Keratinocyte (primary cell): ENCODE results near the gene VDAC2. TPM values are rescaled to one million over a fixed set of nuclear protein-coding genes. Genes with fewer than 3 reads are reported as not detected.

Experiments used
- DNase-seq: peaks from one replicate; pipeline ENCODE4 v3.0.0-alpha.2; 2011; ENCODE audit warnings: low read depth, missing footprints, low spot score
- FAIRE-seq: peaks from 2 replicates; lab custom pipeline; 2011; peaks lifted over from hg19 to GRCh38; lab: Jason Lieb, UNC
- H2AFZ ChIP-seq: 2 replicates; pipeline ENCODE4 v1.6.0; 2012; ENCODE audit warnings: low read length, control low read depth, inconsistent platforms; ENCODE audit not compliant: control insufficient read depth
- H3K27ac ChIP-seq: 2 replicates; pipeline ENCODE4 v1.5.1; 2011; ENCODE audit warnings: low read length; ENCODE audit not compliant: control insufficient read depth, insufficient read depth
- H3K27me3 ChIP-seq: 3 replicates; pipeline ENCODE4 v1.6.0; 2011; ENCODE audit warnings: low read length; ENCODE audit not compliant: control insufficient read depth, insufficient read depth; ENCODE audit errors: extremely low read depth
- H3K36me3 ChIP-seq, 2 experiments: 2 replicates in 1 of 2; 3 replicates in 1 of 2; pipeline ENCODE4 v1.5.1; 2011; ENCODE audit warnings: low read length in 2 of 2, mild to moderate bottlenecking in 1 of 2; ENCODE audit not compliant: control insufficient read depth in 2 of 2, insufficient read depth in 2 of 2; ENCODE audit errors: extremely low read depth in 1 of 2
- H3K4me1 ChIP-seq: 3 replicates; pipeline ENCODE4 v1.5.1; 2011; ENCODE audit warnings: low read length; ENCODE audit not compliant: control insufficient read depth, insufficient read depth; ENCODE audit errors: extremely low read depth
- H3K4me2 ChIP-seq: 3 replicates; pipeline ENCODE4 v1.6.0; 2011; ENCODE audit warnings: low read depth, low read length; ENCODE audit not compliant: control insufficient read depth, insufficient read depth; ENCODE audit errors: extremely low read depth
- H3K4me3 ChIP-seq, 3 experiments: fragments of 200-600 bp in 1 of 3; sonication (generic) in 1 of 3; 2 replicates in 2 of 3; 3 replicates in 1 of 3; pipeline ENCODE4 v1.5.1; 2011 to 2016; ENCODE audit warnings: low read length in 3 of 3, mild to moderate bottlenecking in 3 of 3, control low read depth in 2 of 3, inconsistent platforms in 1 of 3, low read depth in 1 of 3, mixed read lengths in 1 of 3, mixed run types in 1 of 3, moderate library complexity in 1 of 3; ENCODE audit not compliant: control insufficient read depth in 2 of 3, insufficient read depth in 2 of 3; ENCODE audit errors: extremely low read depth in 1 of 3
- H3K79me2 ChIP-seq: 2 replicates; pipeline ENCODE4 v1.6.0; 2012; ENCODE audit warnings: low read length; ENCODE audit not compliant: control insufficient read depth, insufficient read depth
- H3K9ac ChIP-seq: 3 replicates; pipeline ENCODE4 v1.6.0; 2011; ENCODE audit warnings: low read length; ENCODE audit not compliant: control insufficient read depth, insufficient read depth; ENCODE audit errors: extremely low read depth
- H3K9me1 ChIP-seq: 3 replicates; pipeline ENCODE4 v1.6.0; 2011; ENCODE audit warnings: low read length; ENCODE audit not compliant: control insufficient read depth, insufficient read depth; ENCODE audit errors: extremely low read depth
- H3K9me3 ChIP-seq: 2 replicates; pipeline ENCODE4 v1.5.1; 2012; ENCODE audit warnings: low read depth, low read length; ENCODE audit not compliant: control insufficient read depth
- H4K20me1 ChIP-seq: 3 replicates; pipeline ENCODE4 v1.6.0; 2011; ENCODE audit warnings: low read length; ENCODE audit not compliant: control insufficient read depth, insufficient read depth; ENCODE audit errors: extremely low read depth
- CTCF ChIP-seq, 3 experiments: IDR thresholded peaks in 1 of 3; conservative IDR thresholded peaks in 1 of 3; optimal IDR thresholded peaks in 1 of 3; 2 replicates in 2 of 3; 3 replicates in 1 of 3; pipeline versions ENCODE3 to v1.5.1; 2011; ENCODE audit warnings: low read length in 3 of 3, mild to moderate bottlenecking in 3 of 3, moderate library complexity in 2 of 3, control low read depth in 1 of 3, inconsistent platforms in 1 of 3; ENCODE audit not compliant: insufficient read depth in 2 of 3; ENCODE audit errors: extremely low read depth in 1 of 3
- EZH2 ChIP-seq: IDR thresholded peaks from one replicate; pipeline ENCODE4 v1.6.1; 2012; ENCODE audit warnings: inconsistent platforms, mild to moderate bottlenecking, low read length, moderate library complexity
- dilution Hi-C: fragments of 300-500 bp; cut with MboI; formaldehyde crosslinking; loops from one replicate; pipeline ENCODE4 v1.7.0; 2020; ENCODE audit warnings: low sequenced_read_pairs; ENCODE audit not compliant: extremely low pct_ligation_motif_present
- polyA plus RNA-seq, 5 experiments: library from polyadenylated mRNA; depleted of rRNA in 3 of 5; stranded (reverse) in 3 of 5; stranded (forward) in 1 of 5; unstranded in 1 of 5; fragments of >200 nt; gene quantifications; 1 replicate in 1 of 5; 2 replicates in 3 of 5; 3 replicates in 1 of 5; pipeline versions ENCODE4 v1.2.1 to v1.2.3, GENCODE V29; 2011 to 2012; ENCODE audit warnings: missing spikeins in 2 of 5, low read depth in 1 of 5, low replicate concordance in 1 of 5

VDAC2 gene
- polyA plus RNA-seq, 1 donor (not counting 4 experiments of a cell fraction or from before 2014, with no cell fraction given) = 152 TPM

- no peak for DNase-seq
- Histone ChIP-seq H3K27ac (no peak overlapping the region), H3K79me2 (no peaks in the 10 kb centered on the region), H3K9ac (no peak overlapping the region), H3K4me3 (no peak overlapping the region), H3K4me2 (no peak overlapping the region), H3K9me1 (no peaks in the 10 kb centered on the region), H2AFZ (no peak overlapping the region), H4K20me1 (no peaks in the 10 kb centered on the region), H3K27me3 (no peaks in the 10 kb centered on the region), H3K9me3 (peaks cover 7% of the 10 kb centered on the region), H3K36me3 (no peaks in the 10 kb centered on the region), H3K4me1 (peaks cover 25% of the 10 kb centered on the region)
- TF ChIP-seq EZH2 = no peak
- TF ChIP-seq CTCF (optimal IDR thresholded peaks at IDR 0.05 in 1 of 3, IDR thresholded peaks at IDR 0.05 in 1 of 3, conservative IDR thresholded peaks at IDR 0.05 in 1 of 3; ENCODE audit: extremely low read depth in 1 of 3, insufficient read depth in 2 of 3, low read length in 3 of 3) = no peak
- peak; percentile 81 for FAIRE-seq
- dilution Hi-C loops = no loop called here
Observed at GRCh38 chr10:75253281-75254220, 43.0 kb downstream of the VDAC2 start.

- Histone ChIP-seq H3K4me2 (no peak overlapping the region), H3K36me3 (no peaks in the 10 kb centered on the region), H3K27me3 (no peaks in the 10 kb centered on the region), H3K9ac (no peak overlapping the region), H3K9me1 (no peaks in the 10 kb centered on the region), H3K9me3 (peaks cover 7% of the 10 kb centered on the region), H3K27ac (no peak overlapping the region), H4K20me1 (no peaks in the 10 kb centered on the region), H3K4me3 (no peak overlapping the region), H3K4me1 (peaks cover 25% of the 10 kb centered on the region), H3K79me2 (no peaks in the 10 kb centered on the region), H2AFZ (no peak overlapping the region)
- FAIRE-seq = no peak
- dilution Hi-C loops = no loop called here
- DNase-seq = no peak
- TF ChIP-seq CTCF (optimal IDR thresholded peaks at IDR 0.05 in 1 of 3, IDR thresholded peaks at IDR 0.05 in 1 of 3, conservative IDR thresholded peaks at IDR 0.05 in 1 of 3; ENCODE audit: extremely low read depth in 1 of 3, insufficient read depth in 2 of 3, low read length in 3 of 3) (no peak), EZH2 (no peak)
Observed at GRCh38 chr10:75254739-75255138, 44.1 kb downstream of the VDAC2 start.
